Ascending aorta (tissue), 2 donors: ENCODE data around the gene CTCF. TPM values are rescaled to one million over a fixed set of nuclear protein-coding genes. Genes with fewer than 3 reads are reported as not detected.

Experiments
- DNase-seq, 2 donors: peaks; one replicate each; pipeline ENCODE4 v3.0.0-alpha.2; 2019; ENCODE audit warnings: low spot score in 2 of 2
- H3K27ac ChIP-seq, 2 donors: fragments of 200-600 bp; sonication (generic); one replicate each; pipeline ENCODE4 v1.5.1; 2016 to 2017; ENCODE audit warnings: mild to moderate bottlenecking in 1 of 2
- H3K27me3 ChIP-seq: fragments of 200-600 bp; sonication (generic); one replicate; pipeline ENCODE4 v1.5.1; 2017
- H3K36me3 ChIP-seq, 2 donors: fragments of 200-600 bp; sonication (generic); one replicate each; pipeline ENCODE4 v1.5.1; 2016
- H3K4me1 ChIP-seq, 2 donors: fragments of 200-600 bp; sonication (generic); one replicate each; pipeline ENCODE4 v1.5.1; 2016 to 2017; ENCODE audit warnings: mild to moderate bottlenecking in 1 of 2
- H3K4me3 ChIP-seq, 2 donors: fragments of 200-600 bp; sonication (generic); one replicate each; pipeline ENCODE4 v1.5.1; 2016 to 2017; ENCODE audit warnings: mild to moderate bottlenecking in 1 of 2
- H3K9me3 ChIP-seq, 2 donors: fragments of 200-600 bp; sonication (generic); one replicate each; pipeline ENCODE4 v1.5.1; 2016
- intact Hi-C: fragments of 100-400 bp; cut with DNase I; formaldehyde crosslinking; loops from one replicate; pipeline ENCODE4 v1.15.1; 2023
- total RNA-seq: library from RNA; depleted of rRNA; stranded (reverse); fragments of >200 nt; gene quantifications from one replicate; pipeline ENCODE4 v1.1.0, GENCODE V29; 2016
- TF ChIP-seq, protein P1 (sequence below), 3 experiments: fragments of 200-600 bp in 2 of 3; fragments of 450-650 bp in 1 of 3; sonication (generic) in 2 of 3; IDR thresholded peaks; one replicate each; pipeline ENCODE4 v1.5.1; 2016 to 2019; ENCODE audit warnings: antibody characterized with exemption in 3 of 3, mild to moderate bottlenecking in 1 of 3, moderate library complexity in 1 of 3

CTCF gene
- total RNA-seq, 1 donor from 2014 or later = 38.6 TPM

DNA sequence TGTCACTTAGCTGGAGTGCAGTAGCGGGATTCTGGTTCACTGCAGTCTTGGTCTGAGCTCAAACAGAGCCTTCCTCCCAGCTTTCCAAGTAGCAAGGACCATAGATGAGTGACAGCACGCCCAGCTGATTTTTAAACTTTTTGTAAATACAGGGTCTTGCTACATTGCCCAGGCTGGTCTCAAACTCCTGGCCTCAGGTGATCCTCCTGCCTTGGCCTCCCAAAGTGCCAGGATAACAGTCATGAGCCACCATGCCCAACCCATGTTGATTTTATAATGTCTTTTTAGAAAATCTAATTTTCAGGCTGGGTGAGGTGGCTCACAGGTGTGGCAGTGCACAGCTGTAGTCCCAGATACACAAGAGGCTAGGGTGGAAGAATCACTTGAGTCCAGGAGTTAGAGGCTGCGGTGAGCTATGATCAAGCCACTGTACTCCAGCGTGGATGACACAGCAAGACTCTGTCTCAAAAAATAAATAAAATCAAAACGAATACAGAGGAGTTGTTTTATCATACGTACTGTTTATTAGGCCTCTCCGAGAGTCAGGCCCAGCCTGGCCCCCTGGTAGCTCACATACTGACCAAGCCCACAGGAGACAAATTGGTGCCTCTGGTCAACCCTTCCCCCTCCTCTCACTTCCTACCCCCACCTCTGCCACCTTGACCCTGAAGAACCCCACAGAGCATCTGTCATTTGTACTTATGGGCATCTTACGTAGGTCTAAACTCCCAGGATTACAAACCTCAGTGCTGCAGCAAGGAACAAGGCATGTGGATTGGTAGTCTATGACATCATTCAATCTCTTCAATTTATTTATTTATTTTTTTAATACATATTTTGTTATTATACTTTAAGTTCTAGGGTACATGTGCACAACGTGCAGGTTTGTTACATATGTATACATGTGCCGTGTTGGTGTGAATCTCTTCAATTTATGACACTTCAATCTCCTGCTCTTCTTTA, 117.9 kb downstream of the CTCF start:
- H3K9me3 ChIP-seq = no peaks in the 10 kb centered on the region
- H3K27me3 ChIP-seq = no peaks in the 10 kb centered on the region
- TF ChIP-seq, protein P1, sequence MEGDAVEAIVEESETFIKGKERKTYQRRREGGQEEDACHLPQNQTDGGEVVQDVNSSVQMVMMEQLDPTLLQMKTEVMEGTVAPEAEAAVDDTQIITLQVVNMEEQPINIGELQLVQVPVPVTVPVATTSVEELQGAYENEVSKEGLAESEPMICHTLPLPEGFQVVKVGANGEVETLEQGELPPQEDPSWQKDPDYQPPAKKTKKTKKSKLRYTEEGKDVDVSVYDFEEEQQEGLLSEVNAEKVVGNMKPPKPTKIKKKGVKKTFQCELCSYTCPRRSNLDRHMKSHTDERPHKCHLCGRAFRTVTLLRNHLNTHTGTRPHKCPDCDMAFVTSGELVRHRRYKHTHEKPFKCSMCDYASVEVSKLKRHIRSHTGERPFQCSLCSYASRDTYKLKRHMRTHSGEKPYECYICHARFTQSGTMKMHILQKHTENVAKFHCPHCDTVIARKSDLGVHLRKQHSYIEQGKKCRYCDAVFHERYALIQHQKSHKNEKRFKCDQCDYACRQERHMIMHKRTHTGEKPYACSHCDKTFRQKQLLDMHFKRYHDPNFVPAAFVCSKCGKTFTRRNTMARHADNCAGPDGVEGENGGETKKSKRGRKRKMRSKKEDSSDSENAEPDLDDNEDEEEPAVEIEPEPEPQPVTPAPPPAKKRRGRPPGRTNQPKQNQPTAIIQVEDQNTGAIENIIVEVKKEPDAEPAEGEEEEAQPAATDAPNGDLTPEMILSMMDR (IDR thresholded peaks at IDR 0.05) = no peak
- no peak overlapping the region for H3K4me3 ChIP-seq
- peaks cover 19 to 30% of the 10 kb centered on the region in 2 donors for H3K36me3 ChIP-seq
- no peaks in the 10 kb centered on the region for H3K4me1 ChIP-seq
- no peak overlapping the region for H3K27ac ChIP-seq
- intact Hi-C loops = no loop called here
- DNase-seq = no peak

DNA sequence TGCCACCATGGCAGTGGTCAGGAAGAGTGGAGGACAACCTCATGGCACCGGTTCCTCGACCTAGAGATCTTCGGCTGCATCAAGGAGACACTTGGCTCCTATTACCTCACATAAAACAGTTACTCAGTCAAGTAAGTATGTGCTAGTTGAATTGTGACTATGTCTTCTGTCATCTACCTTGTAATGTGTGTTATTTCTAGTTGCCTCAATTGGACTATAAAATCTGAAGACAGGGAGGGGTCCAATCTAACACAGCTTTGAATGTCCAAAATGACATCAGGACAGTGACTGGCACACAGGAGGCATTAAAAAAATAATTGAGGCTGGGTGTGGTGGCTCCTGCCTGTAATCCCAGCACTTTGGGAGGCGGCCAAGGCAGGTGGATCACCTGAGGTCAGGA, 121.4 kb downstream of the CTCF start:
- Histone ChIP-seq H3K36me3 (peaks cover 21 to 30% of the 10 kb centered on the region in 2 donors), H3K4me1 (no peaks in the 10 kb centered on the region), H3K27ac (no peak overlapping the region), H3K27me3 (no peaks in the 10 kb centered on the region), H3K4me3 (no peak overlapping the region), H3K9me3 (no peaks in the 10 kb centered on the region)
- intact Hi-C loops = no loop called here
- DNase-seq = no peak
- TF ChIP-seq, protein P1 (IDR thresholded peaks at IDR 0.05) = no peak

DNA sequence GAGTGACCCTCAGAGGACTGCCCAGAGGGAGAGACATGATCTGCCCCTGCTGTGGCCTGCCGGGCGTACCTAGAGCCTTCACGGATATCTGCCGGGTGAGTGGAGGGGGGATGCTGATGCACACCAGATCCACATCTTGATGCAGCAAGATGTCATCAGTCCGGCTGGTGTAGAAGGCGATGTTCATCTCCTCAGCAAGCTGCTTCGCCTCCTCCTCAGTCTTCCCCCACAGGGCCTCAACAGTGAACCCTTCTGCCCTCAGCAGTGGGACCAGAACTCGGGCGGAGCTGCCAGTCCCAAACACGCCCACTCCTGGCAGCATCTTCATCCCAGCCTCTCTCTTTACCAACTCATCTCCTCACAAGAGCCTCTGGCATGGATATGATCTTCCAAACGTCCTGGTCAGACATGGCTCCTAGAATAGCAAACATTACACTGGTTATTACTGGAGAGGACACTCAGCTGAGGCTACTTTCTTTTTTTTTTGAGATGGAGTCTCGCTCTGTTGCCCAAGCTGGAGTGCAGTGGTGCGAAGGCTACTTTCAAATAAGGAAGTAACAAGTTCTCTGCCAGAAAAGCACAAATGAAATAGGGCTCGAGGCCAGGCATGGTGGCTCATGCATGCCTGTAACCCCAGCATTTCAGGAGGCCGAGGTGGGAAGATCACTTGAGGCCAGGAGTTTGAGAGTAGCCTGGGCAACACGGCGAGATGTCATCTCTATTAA, 123.2 kb downstream of the CTCF start:
- H3K4me3 ChIP-seq = no peak overlapping the region
- H3K9me3 ChIP-seq = no peaks in the 10 kb centered on the region

More for the DNA sequence above, 123.2 kb downstream of the CTCF start:
- intact Hi-C loops = no loop called here
- H3K27ac ChIP-seq = peak overlapping the region in 1 of 2 donors; percentile 46
- no peak for DNase-seq
- TF ChIP-seq, protein P1 (IDR thresholded peaks at IDR 0.05) = no peak
- H3K36me3 ChIP-seq = peaks cover 21 to 23% of the 10 kb centered on the region in 2 donors
- H3K4me1 ChIP-seq = no peaks in the 10 kb centered on the region
- H3K27me3 ChIP-seq = no peaks in the 10 kb centered on the region

Other genes with a start within 250 kb of the CTCF start
- not detected for gene KCTD19, start 235.8 kb upstream of the CTCF start, total RNA-seq
- gene LRRC36, start 235.7 kb upstream of the CTCF start, total RNA-seq = not detected
- gene TPPP3, start 169.0 kb upstream of the CTCF start, total RNA-seq = 2.8 TPM
- gene ZDHHC1, start 146.0 kb upstream of the CTCF start, total RNA-seq = 82.7 TPM
- 2.4 TPM for gene HSD11B2, start 131.4 kb upstream of the CTCF start, total RNA-seq
- 64.3 TPM for gene ATP6V0D1, start 81.4 kb upstream of the CTCF start, total RNA-seq
- gene AGRP, start 79.0 kb upstream of the CTCF start, total RNA-seq = not detected
- gene RIPOR1, start 33.7 kb upstream of the CTCF start, total RNA-seq = 182 TPM
- gene CARMIL2, start 82.6 kb downstream of the CTCF start, total RNA-seq = 1.9 TPM
- gene ACD, start 97.7 kb downstream of the CTCF start, total RNA-seq = 14.5 TPM
- gene PARD6A, start 98.4 kb downstream of the CTCF start, total RNA-seq = 8.4 TPM
- 42.5 TPM for gene ENKD1, start 104.2 kb downstream of the CTCF start, total RNA-seq
- 1.6 TPM for gene C16orf86, start 104.3 kb downstream of the CTCF start, total RNA-seq
- gene GFOD2, start 156.8 kb downstream of the CTCF start, total RNA-seq = 43.5 TPM
- 50.0 TPM for gene RANBP10, start 244.0 kb downstream of the CTCF start, total RNA-seq
- 5.4 TPM for gene TSNAXIP1, start 244.4 kb downstream of the CTCF start, total RNA-seq